Pancreas (tissue), 10 donors: ENCODE data around the gene IGLON5. TPM values are rescaled to one million over a fixed set of nuclear protein-coding genes. Genes with fewer than 3 reads are reported as not detected.

Experiments
- ATAC-seq, 4 donors: fragments of 200-7000 bp; cut with Tn5 transposase; one replicate each; pipeline versions ENCODE4 v1.8.0 to v1.9.1; 2020; ENCODE audit warnings: mild to moderate bottlenecking in 4 of 4, moderate library complexity in 4 of 4
- DNase-seq, 6 donors: peaks; one replicate each; pipeline ENCODE4 v3.0.0-alpha.2; 2020
- FAIRE-seq: peaks from 2 replicates; lab custom pipeline; 2012; peaks lifted over from hg19 to GRCh38; lab: Jason Lieb, UNC
- H3K27ac ChIP-seq, 4 donors: fragments of 200-600 bp; sonication (generic); 1 replicate in 3 of 4; 2 replicates in 1 of 4; pipeline versions ENCODE4 v1.5.0 to v1.8.0; 2020
- H3K27me3 ChIP-seq, 4 donors: fragments of 200-600 bp; one replicate each; pipeline ENCODE4 v1.8.0; 2021
- H3K36me3 ChIP-seq, 3 donors: fragments of 200-600 bp; sonication (generic) in 1 of 3; one replicate each; pipeline versions ENCODE4 v1.5.0 to v1.8.0; 2020 to 2021
- H3K4me1 ChIP-seq, 3 donors: fragments of 200-600 bp; one replicate each; pipeline ENCODE4 v1.8.0; 2021
- H3K4me3 ChIP-seq, 4 donors: fragments of 200-600 bp; sonication (generic) in 2 of 4; one replicate each; pipeline versions ENCODE4 v1.5.0 to v1.8.0; 2020 to 2021
- H3K9me3 ChIP-seq, 4 donors: fragments of 200-600 bp; one replicate each; pipeline ENCODE4 v1.8.0; 2021
- CTCF ChIP-seq, 4 donors: fragments of 200-600 bp; sonication (generic) in 3 of 4; IDR thresholded peaks; one replicate each; pipeline versions ENCODE4 v1.5.0 to v1.8.0; 2021; ENCODE audit warnings: antibody characterized with exemption in 4 of 4
- WGBS, 2 donors: extraction: QIAGEN DNeasy Blood & Tissue Kit; methylation state at CpG; one replicate each; pipeline ENCODE4 v1.1.7; 2013; 5-methylcytosine and 5-hydroxymethylcytosine counted together
- intact Hi-C, 3 donors: fragments of 100-400 bp; cut with DNase I; formaldehyde crosslinking; loops; one replicate each; pipeline versions ENCODE4 v1.11.1 to v1.14.2; 2022
- polyA plus RNA-seq, 2 donors: library from polyadenylated mRNA; stranded (reverse); fragments of 200-250 nt; gene quantifications; one replicate each; pipeline ENCODE4 v1.2.3, GENCODE V29; 2013
- total RNA-seq, 6 donors: library from RNA; stranded (reverse); fragmentation: NEBNext Ultra II Directional in 4 of 6; extraction: Animal tissue kit (Norgen Biotek cat#: 25700) in 4 of 6; gene quantifications; one replicate each; pipeline versions ENCODE4 v1.2.1 to v1.2.4, GENCODE V29; 2021 to 2023
- donor health status: healthy with polysubstance abuse.
- donor health status: DM: no; HTN: no; CAD: no; lungs with moderate emphysema.
- donor health status: DM: no; HTN: no; CAD: no.
- donor health status: control.
- donor health status: control.
- donor health status: Bipolar disorder and iron deficiency.
- donor health status: DM: yes; HTN: yes; CAD: no.
- donor health status: DM: no; HTN: no; CAD: no.
- donor health status: DM: no; HTN: no; CAD: no.
- donor health status: DM: yes; HTN: yes; CAD: no.

Gene IGLON5
- total and polyA plus RNA-seq, 8 donors, result 0.06 to 0.09 (median 0.07) TPM; not detected in 4

GRCh38 chr19:51372021-51372648 lies 60.7 kb downstream of the IGLON5 start:
- Histone ChIP-seq H3K4me1 (no peaks in the 10 kb centered on the region), H3K36me3 (no peaks in the 10 kb centered on the region), H3K27ac (no peak overlapping the region), H3K9me3 (no peaks in the 10 kb centered on the region), H3K4me3 (no peak overlapping the region), H3K27me3 (no peaks in the 10 kb centered on the region)
- FAIRE-seq, result no peak
- no peak for ATAC-seq
- DNase-seq, result no peak
- intact Hi-C loops, result no loop called here
- TF ChIP-seq CTCF (IDR thresholded peaks at IDR 0.05), result no peak
- whole genome bisulfite sequencing, 2 donors, result 64 to 71% methylated on average over 18 of the region's 18 CpGs

GRCh38 chr19:51372649-51373504 lies 61.4 kb downstream of the IGLON5 start, which contains the start of gene NKG7:
NKG7 (minus strand) TSS chr19:51372654; CDS start chr19:51372535, 119 bp downstream.
- no peak for DNase-seq

GRCh38 chr19:51375504-51376221 lies 64.2 kb downstream of the IGLON5 start:
- FAIRE-seq, result no peak
- intact Hi-C loops, result no loop called here
- H3K27ac ChIP-seq, result no peak overlapping the region
- no peak for TF ChIP-seq CTCF (IDR thresholded peaks at IDR 0.05)
- no peaks in the 10 kb centered on the region for H3K27me3 ChIP-seq
- ATAC-seq, result no peak
- 69 to 70% methylated on average over 11 of the region's 11 CpGs for WGBS, 2 donors
- H3K9me3 ChIP-seq, result no peaks in the 10 kb centered on the region
- peak in 1 of 6 donors; percentile 15 for DNase-seq
- no peaks in the 10 kb centered on the region for H3K36me3 ChIP-seq
- no peaks in the 10 kb centered on the region for H3K4me1 ChIP-seq
- H3K4me3 ChIP-seq, result no peak overlapping the region

More at GRCh38 chr19:51372649-51373504, 61.4 kb downstream of the IGLON5 start, which contains the start of gene NKG7:
- no peak for TF ChIP-seq CTCF (IDR thresholded peaks at IDR 0.05)
- Histone ChIP-seq H3K4me1 (no peaks in the 10 kb centered on the region), H3K9me3 (no peaks in the 10 kb centered on the region), H3K4me3 (no peak within 1 kb of the TSS), H3K36me3 (no peaks in the 10 kb centered on the region), H3K27ac (no peak within 1 kb of the TSS), H3K27me3 (no peaks in the 10 kb centered on the region)
- ATAC-seq (no peak), FAIRE-seq (no peak)
- intact Hi-C loops, result no loop called here
- 34 to 46% methylated on average over 9 of the region's 9 CpGs for WGBS, 2 donors

- Histone ChIP-seq H3K9me3 (no peaks in the 10 kb centered on the region), H3K36me3 (no peaks in the 10 kb centered on the region), H3K27ac (no peak overlapping the region), H3K4me1 (no peaks in the 10 kb centered on the region), H3K27me3 (no peaks in the 10 kb centered on the region), H3K4me3 (no peak overlapping the region)
- DNase-seq, result peak in 1 of 6 donors; percentile 16
- no peak for ATAC-seq
- FAIRE-seq, result no peak
- no peak for TF ChIP-seq CTCF (IDR thresholded peaks at IDR 0.05)
- WGBS, 2 donors, result 75 to 77% methylated on average over 2 of the region's 2 CpGs
- intact Hi-C loops, result no loop called here
These were observed 66.0 kb downstream of the IGLON5 start for GRCh38 chr19:51377422-51377821.
